ENCODE results near the gene FARP1. TPM values are rescaled to one million over a fixed set of nuclear protein-coding genes. Genes with fewer than 3 reads are reported as not detected.

FARP1 gene
- total and polyA plus RNA-seq, 2 of the 8 experiments (the other 6 are each of a cell fraction or from before 2014, with no cell fraction given): 24.7 to 104 TPM

GRCh38 chr13:98284679-98285078, 141.8 kb downstream of the FARP1 start:
- no peak overlapping the region for H2BK20ac ChIP-seq (ENCODE audit: low read length)
- no peak overlapping the region for H3K4ac ChIP-seq (replicated peaks; ENCODE audit: insufficient read length, low read depth, low read length)
- H3K18ac ChIP-seq (ENCODE audit: extremely low read depth, low read length): no peak overlapping the region
- DNase-seq (ENCODE audit: low read depth in 1 of 2, low spot score in 2 of 2) (no peak), FAIRE-seq (no peak)
- peaks cover 5% of the 10 kb centered on the region for H3K79me1 ChIP-seq (ENCODE audit: low read depth, low read length)
- H3K36me3 ChIP-seq (ENCODE audit: control insufficient read depth in 2 of 4, insufficient read depth in 4 of 4, low read length in 3 of 4): no peaks in the 10 kb centered on the region
- ChIA-PET CTCF (ENCODE audit: partially characterized antibody) (interaction anchor here (0.6 to 1.6 kb wide), 2 partner anchors 65 to 84 kb away, joined by 3 to 4 read pairs; no protein-coding TSS in a partner anchor), POLR2A (ENCODE audit: partially characterized antibody) (interaction anchor here (1.1 kb wide), 1 partner anchor 21 kb away, joined by 3 read pairs; no protein-coding TSS in a partner anchor)
- H2AFZ ChIP-seq (ENCODE audit: low read length): no peak overlapping the region
- H2BK120ac ChIP-seq (replicated peaks; ENCODE audit: low read depth, low read length): no peak overlapping the region
- no peak overlapping the region for H4K5ac ChIP-seq (ENCODE audit: insufficient read length, low read depth, low read length)
- no peaks in the 10 kb centered on the region for H3K23me2 ChIP-seq (ENCODE audit: low read depth, low read length)
- H3K9me3 ChIP-seq (ENCODE audit: insufficient read depth in 2 of 2, low read depth in 1 of 2, low read length in 1 of 2): no peaks in the 10 kb centered on the region
- H3K4me2 ChIP-seq (ENCODE audit: insufficient read depth in 1 of 2, low read depth in 2 of 2, low read length in 2 of 2): peak overlapping the region in 1 of 2 experiments; percentile 23; a peak in 1 of 4 replicates
- H2BK15ac ChIP-seq (ENCODE audit: low read length): no peak overlapping the region
- no peak overlapping the region for H3K27ac ChIP-seq (ENCODE audit: low read depth, low read length)
- H3K4me1 ChIP-seq (replicated peaks in 1 of 4; ENCODE audit: control insufficient read depth in 3 of 4, insufficient read depth in 4 of 4, low read length in 3 of 4): peaks cover 4 to 17% (median 10%) of the 10 kb centered on the region in 4 experiments; a peak in 6 of 7 replicates
- H3K56ac ChIP-seq (replicated peaks; ENCODE audit: insufficient read length, low read depth, low read length): no peak overlapping the region
- H4K20me1 ChIP-seq (replicated peaks in 1 of 2; ENCODE audit: control insufficient read depth in 1 of 2, insufficient read depth in 2 of 2, low read length in 2 of 2): peaks cover 0 to under 1% of the 10 kb centered on the region in 2 experiments
- H4K8ac ChIP-seq (ENCODE audit: extremely low read depth, insufficient read depth, low read length): no peak overlapping the region
- H3K14ac ChIP-seq (ENCODE audit: insufficient read length): no peak overlapping the region
- H3K79me2 ChIP-seq (ENCODE audit: control insufficient read depth in 1 of 2, insufficient read depth in 2 of 2, low read length in 2 of 2): peaks cover 0 to 13% of the 10 kb centered on the region in 2 experiments; a peak in 2 of 4 replicates
- no peak overlapping the region for H2BK12ac ChIP-seq (ENCODE audit: low read depth, low read length)
- H3K9ac ChIP-seq (replicated peaks in 1 of 4; ENCODE audit: extremely low read depth in 1 of 4, low read depth in 3 of 4, low read length in 3 of 4): no peak overlapping the region
- no peak overlapping the region for H3K4me3 ChIP-seq (ENCODE audit: extremely low read depth in 1 of 4, insufficient read depth in 2 of 4, low read depth in 3 of 4, low read length in 4 of 4)
- H3K27me3 ChIP-seq (replicated peaks in 1 of 4; ENCODE audit: control insufficient read depth in 3 of 4, extremely low read depth in 1 of 4, insufficient read depth in 3 of 4, low read length in 3 of 4): no peaks in the 10 kb centered on the region
- 81% methylated on average over 4 of the region's 4 CpGs; no CpG with 5 or more reads in 1 of the 2 experiments for WGBS, 2 experiments (ENCODE audit: extremely low coverage in 1 of 2, insufficient coverage in 1 of 2, insufficient read length in 1 of 2, insufficient replicate concordance in 2 of 2, low coverage in 1 of 2, low lambda C conversion rate in 2 of 2, missing lambda C conversion rate in 1 of 2)
- H4K91ac ChIP-seq (replicated peaks; ENCODE audit: insufficient read length, low read length): no peak overlapping the region
- no peak overlapping the region for H2BK5ac ChIP-seq (ENCODE audit: low read depth, low read length)
- H2AK5ac ChIP-seq (ENCODE audit: low read depth, low read length): no peak overlapping the region
- H3K23ac ChIP-seq (ENCODE audit: insufficient read length): no peak overlapping the region
- TF ChIP-seq E2F6 (IDR thresholded peaks at IDR 0.05): no peak
- TF ChIP-seq POU5F1 (IDR thresholded peaks at IDR 0.05; ENCODE audit: low read depth, low read length): no peak
- no peak for TF ChIP-seq RFX5 (IDR thresholded peaks at IDR 0.05; ENCODE audit: borderline replicate concordance, low read depth, low read length)
- TF ChIP-seq RBBP5 (IDR thresholded peaks at IDR 0.05; ENCODE audit: borderline replicate concordance, low read depth, low read length): no peak
- no peak for TF ChIP-seq CHD1 (IDR thresholded peaks at IDR 0.05; ENCODE audit: low read depth, low read length)
- TF ChIP-seq SP4 (IDR thresholded peaks at IDR 0.05; ENCODE audit: low read length): no peak
- TF ChIP-seq EP300 (IDR thresholded peaks at IDR 0.05; ENCODE audit: borderline replicate concordance in 1 of 2, low read depth in 2 of 2, low read length in 2 of 2): no peak
- TF ChIP-seq CTBP2 (IDR thresholded peaks at IDR 0.05; ENCODE audit: borderline replicate concordance, insufficient read depth, insufficient read length, low read length): no peak
- no peak for TF ChIP-seq PHF8 (conservative IDR thresholded peaks at IDR 0.05; ENCODE audit: low read depth, low read length)
- no peak for TF ChIP-seq GTF2F1 (IDR thresholded peaks at IDR 0.05; ENCODE audit: borderline replicate concordance, low read depth, low read length)
- TF ChIP-seq TEAD4 (IDR thresholded peaks at IDR 0.05; ENCODE audit: low read depth, low read length): no peak
- TF ChIP-seq CBX8 (IDR thresholded peaks at IDR 0.05; ENCODE audit: borderline replicate concordance, low read depth, low read length): no peak
- no peak for TF ChIP-seq NANOG (IDR thresholded peaks at IDR 0.05; ENCODE audit: insufficient read depth, low read depth, low read length, poor library complexity, severe bottlenecking)

Data from H1 (cell line).